ENCODE measurements around the gene TCHP.
"Not testable (repeated sequence)": the region's sequence is repeated elsewhere in the genome, so short reads cannot be mapped to it uniquely, and the experiment has no call there.

TCHP gene, protein sequence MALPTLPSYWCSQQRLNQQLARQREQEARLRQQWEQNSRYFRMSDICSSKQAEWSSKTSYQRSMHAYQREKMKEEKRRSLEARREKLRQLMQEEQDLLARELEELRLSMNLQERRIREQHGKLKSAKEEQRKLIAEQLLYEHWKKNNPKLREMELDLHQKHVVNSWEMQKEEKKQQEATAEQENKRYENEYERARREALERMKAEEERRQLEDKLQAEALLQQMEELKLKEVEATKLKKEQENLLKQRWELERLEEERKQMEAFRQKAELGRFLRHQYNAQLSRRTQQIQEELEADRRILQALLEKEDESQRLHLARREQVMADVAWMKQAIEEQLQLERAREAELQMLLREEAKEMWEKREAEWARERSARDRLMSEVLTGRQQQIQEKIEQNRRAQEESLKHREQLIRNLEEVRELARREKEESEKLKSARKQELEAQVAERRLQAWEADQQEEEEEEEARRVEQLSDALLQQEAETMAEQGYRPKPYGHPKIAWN

DNA sequence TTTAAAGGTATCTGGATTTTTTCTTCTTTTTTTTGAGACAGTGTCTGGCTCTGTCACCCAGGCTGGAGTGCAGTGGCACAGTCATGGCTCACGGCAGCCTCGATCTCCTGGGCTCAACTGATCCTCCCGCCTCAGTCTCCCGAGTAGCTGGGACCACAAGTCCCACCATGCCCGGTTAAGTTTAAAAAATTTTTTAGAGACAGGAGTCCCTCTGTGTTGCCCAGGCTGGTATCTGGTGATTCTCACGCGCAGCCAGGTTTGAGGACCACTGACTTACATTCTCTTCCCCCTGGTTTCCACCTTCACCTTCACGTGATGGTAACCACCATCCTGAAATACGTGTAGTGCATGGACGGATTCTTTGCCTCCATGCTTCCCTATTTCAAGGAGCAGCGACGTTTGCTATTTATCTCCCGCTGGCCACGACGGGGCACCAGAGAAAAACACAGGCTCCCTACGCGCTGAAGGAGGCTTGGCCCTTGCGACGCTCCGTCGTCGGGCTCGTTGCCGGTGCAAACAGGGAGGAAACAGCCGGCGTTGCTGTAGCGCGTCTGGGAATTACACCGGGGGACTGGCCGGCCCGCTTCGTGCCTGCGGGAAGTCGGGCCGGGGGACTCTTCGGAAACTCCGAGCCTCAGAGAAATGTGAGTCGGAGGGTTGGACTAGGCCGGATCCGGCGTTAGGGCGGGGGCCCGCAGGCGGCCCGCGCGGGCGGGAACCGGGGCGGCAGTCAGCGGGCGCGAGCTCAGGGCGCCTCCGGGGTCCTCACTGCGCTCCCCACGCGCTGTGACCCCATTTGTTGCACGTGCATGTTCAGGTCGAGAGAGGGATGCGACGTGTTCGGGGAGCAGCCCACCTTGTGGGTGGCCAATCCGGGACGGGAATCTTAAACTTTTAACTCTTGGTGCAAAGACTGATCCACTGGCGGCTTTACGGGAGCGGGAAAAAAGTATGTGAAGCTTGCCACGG, at the start of gene TCHP:
Gene TCHP (plus strand): TSS at position 492 of the 969 bp plus-strand sequence. CDS start 2,753 bp downstream, outside the sequence.
- DNase-seq, result peak; percentile 82

- not testable (repeated sequence) for DNase-seq
These were observed 49.6 kb upstream of the TCHP start for GRCh38 chr12:109850518-109850917.

GRCh38 chr12:109855377-109855776, 44.7 kb upstream of the TCHP start:
- DNase-seq, result no peak

DNA sequence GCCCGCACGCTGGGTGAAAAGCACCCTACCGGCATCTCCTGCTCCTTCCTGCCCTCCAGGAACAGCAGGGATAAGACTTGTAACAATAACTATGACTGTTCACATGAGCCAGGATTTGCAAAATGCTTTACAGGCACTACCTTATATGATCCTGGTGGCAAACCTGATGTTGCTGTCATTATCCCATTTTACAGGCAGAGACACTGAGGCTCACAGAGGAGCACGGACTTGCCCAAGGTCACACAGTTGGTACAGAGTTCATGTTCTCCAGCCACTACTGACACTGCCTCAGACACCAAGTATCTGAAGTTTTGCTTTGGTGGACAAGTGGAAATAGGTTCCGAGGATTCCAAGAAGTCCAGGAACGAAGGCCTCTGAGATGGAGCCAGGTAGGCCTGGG, 42.4 kb upstream of the TCHP start:
- no peak for DNase-seq

GRCh38 chr12:109858764-109859163, 41.3 kb upstream of the TCHP start:
- DNase-seq, result no peak

- DNase-seq, result no peak
These were observed 39.1 kb upstream of the TCHP start for GRCh38 chr12:109860977-109861376.

- no peak for DNase-seq
These were observed 38.3 kb upstream of the TCHP start for GRCh38 chr12:109861689-109862314.

GRCh38 chr12:109862491-109862890, 37.6 kb upstream of the TCHP start:
- not testable (repeated sequence) for DNase-seq

DNA sequence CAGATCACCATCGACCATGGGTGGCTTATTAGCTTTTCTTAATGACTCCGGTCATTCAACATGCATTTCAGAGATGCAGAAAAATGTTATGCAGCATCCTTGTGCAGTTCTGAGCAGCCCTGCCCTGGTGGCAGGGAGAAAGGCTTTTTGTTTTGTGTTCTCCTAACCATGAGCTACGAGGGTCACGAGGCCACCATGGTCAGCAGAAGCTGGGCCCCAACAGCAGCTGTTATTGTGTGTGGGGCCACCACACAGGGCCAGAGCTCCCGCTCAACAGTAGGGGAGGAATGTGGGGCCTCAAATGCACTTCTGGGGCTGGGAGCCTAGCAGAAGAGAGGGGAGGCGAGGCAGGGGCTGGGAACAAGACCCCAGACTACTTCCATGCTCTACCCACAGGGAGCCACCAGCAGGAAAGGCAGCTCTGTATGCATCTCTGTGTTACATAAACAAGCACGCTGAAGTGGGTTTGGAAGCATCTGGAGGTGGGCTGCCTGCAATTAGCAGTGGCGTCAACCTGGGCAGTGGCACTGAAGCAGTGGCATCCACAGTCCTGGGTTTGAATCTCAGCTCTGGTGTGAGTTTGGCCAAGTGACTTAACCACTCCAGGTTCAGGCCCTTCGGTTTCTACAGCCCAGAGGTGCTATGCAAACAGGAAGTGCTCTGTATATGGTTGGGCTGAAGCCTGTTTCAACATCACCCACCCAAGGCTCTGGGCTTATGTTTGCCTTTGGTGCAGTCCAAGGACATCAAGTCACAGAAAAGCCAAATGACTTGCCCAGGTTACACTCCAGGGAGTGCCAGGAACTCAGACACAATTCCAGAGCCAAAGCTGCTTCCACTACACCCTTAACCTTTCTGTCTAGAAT, 36.0 kb upstream of the TCHP start:
- no peak for DNase-seq

DNA sequence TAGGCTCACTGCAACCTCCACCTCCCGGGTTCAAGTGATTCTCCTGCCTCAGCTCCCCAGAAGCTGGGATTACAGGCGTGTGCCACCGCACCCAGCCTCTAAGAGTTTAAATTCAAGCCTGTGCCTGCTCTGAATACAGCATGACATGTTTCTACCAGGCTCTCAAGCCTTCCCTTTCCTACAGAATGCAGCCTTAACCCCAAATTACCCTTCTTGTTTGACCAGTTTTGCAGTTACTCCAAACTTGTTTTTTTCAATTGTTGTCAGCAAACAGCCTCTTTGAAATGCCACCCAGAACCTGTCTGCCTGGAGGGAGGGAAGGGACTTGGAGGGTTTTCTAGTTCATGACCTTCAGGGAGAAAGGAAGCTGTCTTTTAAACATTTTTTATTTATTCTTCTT, 35.2 kb upstream of the TCHP start:
- DNase-seq, result no peak

DNA sequence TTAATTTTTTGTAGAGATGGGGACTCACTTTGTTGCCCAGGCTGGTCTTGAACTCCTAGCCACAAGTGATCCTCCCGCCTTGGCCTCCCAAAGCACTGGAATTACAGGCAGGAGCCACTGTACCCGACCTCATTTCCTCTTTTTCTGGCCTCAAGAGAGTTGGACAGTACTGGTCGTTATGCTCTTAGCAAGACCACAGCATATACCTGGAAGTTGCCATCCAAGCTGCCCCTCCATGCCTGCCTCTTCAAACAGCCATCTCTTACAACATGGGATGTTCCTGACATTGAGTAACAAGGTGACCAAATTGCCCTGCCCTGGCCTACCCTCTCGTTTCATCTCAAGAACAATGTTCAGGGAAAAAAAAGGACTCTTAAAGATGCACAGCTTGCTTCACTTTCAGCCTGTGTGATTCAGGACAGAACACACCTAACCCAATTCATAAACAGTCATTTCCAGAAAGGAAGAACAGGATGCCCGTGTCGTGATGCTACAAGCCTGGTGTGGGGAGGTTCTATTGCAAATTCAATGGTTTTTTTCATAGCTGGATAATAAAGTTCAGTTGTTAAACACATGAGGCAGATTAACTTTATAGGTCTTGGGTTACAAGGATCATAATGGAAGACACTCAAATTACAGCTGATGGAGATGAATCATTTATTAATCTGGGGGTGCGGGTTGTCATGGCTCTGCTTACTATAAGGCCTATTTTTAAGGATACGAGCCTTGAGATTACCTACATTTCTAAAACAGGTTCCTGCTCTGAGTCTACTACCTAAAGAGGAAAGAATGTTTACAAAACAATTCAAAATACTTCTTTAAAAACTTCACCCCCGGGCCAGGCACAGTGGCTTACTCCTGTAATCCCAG, 31.7 kb upstream of the TCHP start:
- DNase-seq, result no peak

DNA sequence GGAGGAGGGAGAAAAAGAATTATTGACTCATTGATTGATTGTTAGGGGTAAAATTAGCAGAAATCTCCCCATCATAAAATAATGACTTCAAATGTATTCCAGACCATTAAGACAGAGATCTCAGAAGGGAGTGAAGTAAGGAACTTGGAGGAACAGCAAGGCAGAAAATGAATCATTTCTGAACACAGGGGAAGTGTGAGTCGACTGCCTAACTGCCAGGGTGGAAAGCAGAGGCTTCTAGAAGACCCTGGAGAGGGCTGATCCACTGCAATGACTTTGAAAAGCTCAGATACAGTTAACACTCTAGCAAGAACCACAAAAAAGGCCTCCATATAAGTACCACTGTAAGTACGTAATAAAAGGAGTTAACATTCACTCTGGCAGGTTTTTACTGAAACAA, 29.4 kb upstream of the TCHP start:
- no peak for DNase-seq

DNA sequence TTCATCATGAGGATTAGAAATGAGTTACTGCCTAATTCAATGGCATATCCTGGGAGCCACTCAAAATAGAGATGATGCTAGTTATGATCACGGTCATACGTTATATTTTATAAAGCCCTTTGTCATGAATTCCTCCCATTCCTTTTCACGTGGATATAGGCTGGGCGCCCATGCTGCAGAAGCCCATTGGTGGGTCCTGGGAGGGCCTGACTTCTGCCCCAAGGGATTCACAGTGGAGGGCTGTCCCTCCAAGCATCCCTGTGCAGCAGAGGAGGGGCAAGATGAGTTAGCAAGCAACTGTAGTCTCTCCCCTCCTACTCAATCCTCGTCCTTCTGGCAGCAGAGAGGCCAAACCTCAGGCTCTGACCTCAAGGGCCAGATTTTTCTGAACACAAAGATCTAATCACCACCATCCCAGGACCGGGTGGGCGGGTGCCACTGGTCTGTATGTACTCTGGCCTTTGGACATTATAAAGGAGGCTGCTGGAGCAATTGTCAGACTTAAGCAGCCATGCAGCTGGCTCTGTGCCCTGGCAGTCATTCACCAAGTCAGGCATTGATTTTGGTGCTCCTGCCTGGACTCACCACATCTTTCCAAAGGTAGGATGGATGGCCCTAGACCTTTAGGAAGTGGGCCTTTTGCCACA, 28.3 kb upstream of the TCHP start:
- no peak for DNase-seq

- no peak for DNase-seq
These were observed 26.4 kb upstream of the TCHP start for GRCh38 chr12:109873653-109874052.

DNA sequence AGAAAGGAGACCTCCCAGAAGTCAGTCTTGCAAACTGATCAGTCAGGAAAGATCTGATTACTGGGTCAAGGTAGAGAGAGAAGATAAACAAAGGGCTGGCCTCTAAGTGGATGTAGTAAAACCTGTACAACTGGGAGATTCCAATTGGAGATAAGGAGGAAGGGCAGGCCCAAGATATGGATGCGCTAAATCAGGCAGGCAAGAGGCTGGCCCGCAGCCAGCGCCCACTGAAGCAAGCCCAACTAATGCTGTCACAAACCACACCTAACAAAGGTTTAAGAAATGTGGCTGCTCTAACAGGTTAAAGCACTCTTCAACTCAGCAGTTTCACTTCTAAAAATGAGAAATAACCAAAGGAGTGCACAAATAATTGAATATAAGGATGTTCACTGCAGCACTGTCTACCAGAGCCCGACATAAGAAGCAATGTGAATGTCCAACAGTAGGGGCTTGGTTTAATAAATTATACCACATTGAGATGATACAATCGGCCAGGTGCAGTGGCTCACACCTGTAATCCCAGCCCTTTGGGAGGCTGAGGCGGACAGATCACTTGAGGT, 24.4 kb upstream of the TCHP start:
- DNase-seq, result no peak

- no peak for DNase-seq
These were observed 23.7 kb upstream of the TCHP start for GRCh38 chr12:109876406-109876805.

- DNase-seq, result no peak
These were observed 22.4 kb upstream of the TCHP start for GRCh38 chr12:109877504-109878246.

- DNase-seq, result no peak
These were observed 21.8 kb upstream of the TCHP start for GRCh38 chr12:109878247-109878625.

DNA sequence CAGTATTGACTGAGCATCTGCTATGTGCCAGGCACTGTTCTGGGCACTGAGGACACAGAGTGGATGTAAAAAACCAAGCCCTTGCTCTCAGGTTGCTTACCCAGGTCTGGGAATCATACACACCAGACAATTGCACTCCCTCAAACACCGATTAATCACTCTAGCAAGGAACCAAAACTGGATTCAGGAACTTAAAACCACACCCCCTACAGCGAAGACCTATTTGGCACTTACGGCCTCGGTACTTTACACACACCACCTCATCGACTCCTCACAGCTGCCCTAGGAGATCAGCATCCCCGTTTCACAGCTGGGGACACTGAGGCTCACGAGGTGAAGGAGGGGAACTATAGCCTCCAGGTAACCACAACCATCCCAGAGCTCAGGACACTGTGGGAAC, 21.3 kb upstream of the TCHP start:
- no peak for DNase-seq
